ENCODE results near the gene EEF1A2.

EEF1A2 gene

DNA sequence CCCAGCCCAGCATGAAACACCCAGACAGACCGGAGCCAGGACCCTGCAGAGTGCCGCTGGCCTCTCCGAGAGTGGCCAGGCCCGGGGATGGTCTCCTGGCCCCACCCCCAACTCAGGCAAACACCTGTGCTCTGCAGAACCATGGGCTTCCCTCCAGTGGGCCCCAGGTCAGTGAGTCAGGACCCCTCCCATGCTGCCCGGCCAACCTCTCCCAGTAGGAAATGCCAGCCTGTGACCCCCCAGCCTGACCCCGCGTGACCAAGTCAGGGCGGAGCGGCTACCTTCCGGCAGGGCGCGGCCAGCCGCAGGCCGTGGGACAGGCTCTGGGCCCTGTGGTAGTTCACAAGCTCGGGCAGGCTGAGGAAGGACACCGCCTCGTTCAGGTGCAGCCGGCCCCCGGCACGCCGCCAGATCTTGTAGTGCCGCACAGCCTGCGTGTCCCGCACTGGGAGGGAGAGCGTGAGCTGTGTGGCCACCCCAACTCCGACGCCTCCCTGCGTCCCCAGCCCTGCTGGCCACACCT is 35.0 kb upstream of the EEF1A2 start:
- TF ChIP-seq POLR2AphosphoS5 (IDR thresholded peaks at IDR 0.05; ENCODE audit: low read depth, low read length) (no peak), TAF1 (IDR thresholded peaks at IDR 0.05; ENCODE audit: borderline replicate concordance, insufficient read depth, low read length) (no peak), FOXP2 (optimal IDR thresholded peaks at IDR 0.05; ENCODE audit: borderline replicate concordance, extremely low read depth, extremely low read length, insufficient read depth) (no peak), SIN3A (IDR thresholded peaks at IDR 0.05; ENCODE audit: borderline replicate concordance, insufficient read depth, low read length) (no peak)
- TF ChIP-seq, protein P1, sequence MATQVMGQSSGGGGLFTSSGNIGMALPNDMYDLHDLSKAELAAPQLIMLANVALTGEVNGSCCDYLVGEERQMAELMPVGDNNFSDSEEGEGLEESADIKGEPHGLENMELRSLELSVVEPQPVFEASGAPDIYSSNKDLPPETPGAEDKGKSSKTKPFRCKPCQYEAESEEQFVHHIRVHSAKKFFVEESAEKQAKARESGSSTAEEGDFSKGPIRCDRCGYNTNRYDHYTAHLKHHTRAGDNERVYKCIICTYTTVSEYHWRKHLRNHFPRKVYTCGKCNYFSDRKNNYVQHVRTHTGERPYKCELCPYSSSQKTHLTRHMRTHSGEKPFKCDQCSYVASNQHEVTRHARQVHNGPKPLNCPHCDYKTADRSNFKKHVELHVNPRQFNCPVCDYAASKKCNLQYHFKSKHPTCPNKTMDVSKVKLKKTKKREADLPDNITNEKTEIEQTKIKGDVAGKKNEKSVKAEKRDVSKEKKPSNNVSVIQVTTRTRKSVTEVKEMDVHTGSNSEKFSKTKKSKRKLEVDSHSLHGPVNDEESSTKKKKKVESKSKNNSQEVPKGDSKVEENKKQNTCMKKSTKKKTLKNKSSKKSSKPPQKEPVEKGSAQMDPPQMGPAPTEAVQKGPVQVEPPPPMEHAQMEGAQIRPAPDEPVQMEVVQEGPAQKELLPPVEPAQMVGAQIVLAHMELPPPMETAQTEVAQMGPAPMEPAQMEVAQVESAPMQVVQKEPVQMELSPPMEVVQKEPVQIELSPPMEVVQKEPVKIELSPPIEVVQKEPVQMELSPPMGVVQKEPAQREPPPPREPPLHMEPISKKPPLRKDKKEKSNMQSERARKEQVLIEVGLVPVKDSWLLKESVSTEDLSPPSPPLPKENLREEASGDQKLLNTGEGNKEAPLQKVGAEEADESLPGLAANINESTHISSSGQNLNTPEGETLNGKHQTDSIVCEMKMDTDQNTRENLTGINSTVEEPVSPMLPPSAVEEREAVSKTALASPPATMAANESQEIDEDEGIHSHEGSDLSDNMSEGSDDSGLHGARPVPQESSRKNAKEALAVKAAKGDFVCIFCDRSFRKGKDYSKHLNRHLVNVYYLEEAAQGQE (IDR thresholded peaks at IDR 0.05; ENCODE audit: insufficient read depth in 1 of 2, low read depth in 2 of 2, low read length in 2 of 2): no peak

- TF ChIP-seq TAF1 (IDR thresholded peaks at IDR 0.05; ENCODE audit: borderline replicate concordance, insufficient read depth, low read length) (no peak), POLR2AphosphoS5 (IDR thresholded peaks at IDR 0.05; ENCODE audit: low read depth, low read length) (no peak), SIN3A (IDR thresholded peaks at IDR 0.05; ENCODE audit: borderline replicate concordance, insufficient read depth, low read length) (no peak), FOXP2 (optimal IDR thresholded peaks at IDR 0.05; ENCODE audit: borderline replicate concordance, extremely low read depth, extremely low read length, insufficient read depth) (no peak)
- TF ChIP-seq, protein P1 (IDR thresholded peaks at IDR 0.05; ENCODE audit: insufficient read depth in 1 of 2, low read depth in 2 of 2, low read length in 2 of 2): no peak
Measured at GRCh38 chr20:63533388-63533787, 34.5 kb upstream of the EEF1A2 start.

DNA sequence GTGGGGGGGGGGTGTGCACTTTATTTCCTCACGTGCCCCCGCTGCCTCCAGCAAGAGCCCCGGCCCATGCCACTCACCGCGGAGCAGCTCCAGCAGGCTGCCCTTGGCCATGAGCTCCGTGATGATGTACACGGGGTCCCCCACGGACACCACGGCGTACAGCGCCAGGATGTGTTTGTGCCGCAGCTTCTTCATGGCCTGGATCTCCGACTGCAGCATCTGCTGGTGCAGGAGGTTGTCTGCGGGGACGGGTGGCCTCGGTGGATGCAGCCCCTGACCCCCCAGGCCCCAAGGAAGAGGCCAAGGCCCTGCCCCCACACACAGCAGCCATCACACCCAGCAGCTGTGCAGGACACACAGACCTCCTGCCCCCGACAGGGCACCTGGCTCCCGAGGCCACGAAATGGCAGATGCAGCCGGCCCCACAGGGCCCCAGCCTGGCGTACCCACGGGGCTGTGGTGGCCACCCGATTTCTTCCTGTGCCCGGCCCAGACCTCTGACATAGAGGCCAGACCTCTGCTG is 33.6 kb upstream of the EEF1A2 start:
- TF ChIP-seq TAF1 (IDR thresholded peaks at IDR 0.05; ENCODE audit: borderline replicate concordance, insufficient read depth, low read length) (no peak), FOXP2 (optimal IDR thresholded peaks at IDR 0.05; ENCODE audit: borderline replicate concordance, extremely low read depth, extremely low read length, insufficient read depth) (no peak), POLR2AphosphoS5 (IDR thresholded peaks at IDR 0.05; ENCODE audit: low read depth, low read length) (no peak), SIN3A (IDR thresholded peaks at IDR 0.05; ENCODE audit: borderline replicate concordance, insufficient read depth, low read length) (no peak)
- TF ChIP-seq, protein P1 (IDR thresholded peaks at IDR 0.05; ENCODE audit: insufficient read depth in 1 of 2, low read depth in 2 of 2, low read length in 2 of 2): no peak

DNA sequence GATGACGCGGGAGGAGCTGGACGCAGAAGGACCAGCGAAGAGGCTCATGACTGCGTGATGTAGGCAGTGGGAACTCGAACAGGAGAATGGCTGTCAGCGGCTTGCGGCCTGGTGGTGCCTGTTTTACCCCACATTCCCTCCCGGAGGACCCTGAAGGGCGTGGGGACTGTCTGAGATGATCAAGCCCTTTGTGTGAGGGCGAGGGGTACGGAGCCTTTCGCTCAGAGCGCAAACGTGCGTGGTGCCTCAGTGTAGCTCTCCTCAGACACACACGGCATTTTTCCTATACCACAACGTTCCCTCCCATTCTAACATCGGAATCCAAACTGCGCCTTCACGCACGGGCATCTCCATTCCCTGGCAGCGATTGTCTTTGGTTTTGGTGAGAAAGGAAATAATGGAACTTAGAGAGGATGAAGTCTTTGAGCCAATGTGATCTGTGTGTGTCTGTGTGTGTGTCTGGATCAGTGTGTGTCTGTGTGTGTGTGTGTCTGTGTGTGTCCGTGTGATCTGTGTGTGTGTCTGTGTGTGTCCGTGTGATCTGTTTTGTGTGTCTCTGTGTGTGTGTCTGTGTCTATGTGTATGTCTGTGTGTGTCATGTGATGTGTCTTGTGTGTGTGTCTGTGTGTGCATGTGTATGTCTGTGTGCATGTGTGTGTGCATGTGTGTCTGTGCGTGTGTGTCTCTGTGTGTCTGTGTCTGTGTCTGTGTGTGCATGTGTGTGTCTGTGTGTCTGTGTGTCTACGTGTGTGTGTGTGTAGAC is 33.0 kb upstream of the EEF1A2 start:
- TF ChIP-seq TAF1 (IDR thresholded peaks at IDR 0.05; ENCODE audit: borderline replicate concordance, insufficient read depth, low read length) (no peak), FOXP2 (optimal IDR thresholded peaks at IDR 0.05; ENCODE audit: borderline replicate concordance, extremely low read depth, extremely low read length, insufficient read depth) (no peak), SIN3A (IDR thresholded peaks at IDR 0.05; ENCODE audit: borderline replicate concordance, insufficient read depth, low read length) (no peak), POLR2AphosphoS5 (IDR thresholded peaks at IDR 0.05; ENCODE audit: low read depth, low read length) (no peak)
- TF ChIP-seq, protein P1 (IDR thresholded peaks at IDR 0.05; ENCODE audit: insufficient read depth in 1 of 2, low read depth in 2 of 2, low read length in 2 of 2): no peak
